ACHN (cell line): ENCODE measurements around the gene CNTNAP2.
"Not testable (repeated sequence)": the region's sequence is repeated elsewhere in the genome, so short reads cannot be mapped to it uniquely, and the experiment has no call there.

Experiments
- DNase-seq: peaks from one replicate; pipeline ENCODE4 v3.0.0-alpha.2; 2015
- in situ Hi-C: cut with HindIII; loops from 2 replicates; pipeline ENCODE4 v1.10.0; 2017; ENCODE audit warnings: low sequenced_read_pairs, low pct_ligation_motif_present, low pct_unique_long_range_greater_than_20kb

Gene CNTNAP2

DNA sequence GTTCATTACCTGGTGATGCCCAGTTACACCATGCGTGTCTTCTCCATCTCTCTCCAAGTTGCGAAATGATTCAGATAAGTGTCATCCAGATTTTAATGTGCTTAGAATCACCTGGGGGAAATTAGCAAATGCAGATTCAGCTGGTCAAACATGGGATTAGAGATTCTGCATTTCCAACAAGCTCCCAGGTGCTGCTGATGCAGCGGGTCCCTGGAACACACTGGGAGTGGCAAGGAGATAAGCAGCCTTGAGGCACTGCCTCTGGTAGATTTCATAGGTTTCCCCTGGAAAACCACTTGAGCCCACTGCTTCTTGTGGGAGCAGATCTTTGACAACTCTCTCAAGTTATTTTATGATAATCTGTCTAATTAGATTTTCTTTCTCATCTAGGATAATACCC, 2278.0 kb downstream of the CNTNAP2 start:
- in situ Hi-C loops = no loop called here
- DNase-seq = no peak

GRCh38 chr7:148395352-148395811, 2278.8 kb downstream of the CNTNAP2 start:
- in situ Hi-C loops = no loop called here
- no peak for DNase-seq

DNA sequence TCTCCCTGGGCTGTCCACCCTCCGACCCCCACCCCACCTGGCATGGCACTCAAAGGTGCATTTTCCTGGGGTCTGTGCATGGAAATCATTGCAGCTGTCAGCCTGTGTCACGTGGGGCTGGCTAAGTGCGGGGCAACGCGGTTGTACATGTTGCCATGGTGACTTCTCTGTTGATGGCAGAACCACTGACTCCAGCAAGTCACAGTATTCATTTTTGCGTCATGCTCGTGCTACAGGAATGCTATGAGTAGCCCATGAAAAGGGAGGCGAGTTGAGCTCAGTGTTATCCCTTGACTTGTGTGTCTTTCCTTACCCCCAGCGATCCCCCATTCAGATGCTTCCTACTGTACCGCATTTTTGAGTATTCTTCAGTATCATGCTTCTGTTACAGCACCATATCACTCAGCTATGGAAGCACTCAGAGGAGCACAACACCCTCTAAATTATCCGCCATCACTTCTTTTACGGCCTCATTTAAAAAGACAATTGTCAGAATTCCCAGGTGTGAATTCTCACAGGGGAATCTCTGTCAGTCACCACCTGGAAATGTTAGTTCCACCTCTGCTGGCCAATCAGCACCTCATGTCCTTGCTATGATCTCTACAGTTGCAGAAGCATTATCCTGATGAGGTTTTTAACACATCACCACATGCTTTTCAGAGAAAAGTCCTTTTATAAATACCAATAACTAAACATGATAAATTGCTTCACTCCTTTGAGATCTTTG, 2279.6 kb downstream of the CNTNAP2 start:
- in situ Hi-C loops = no loop called here
- DNase-seq = no peak

- no peak for DNase-seq
- in situ Hi-C loops = no loop called here
Observed at GRCh38 chr7:148397056-148397455, 2280.5 kb downstream of the CNTNAP2 start.

DNA sequence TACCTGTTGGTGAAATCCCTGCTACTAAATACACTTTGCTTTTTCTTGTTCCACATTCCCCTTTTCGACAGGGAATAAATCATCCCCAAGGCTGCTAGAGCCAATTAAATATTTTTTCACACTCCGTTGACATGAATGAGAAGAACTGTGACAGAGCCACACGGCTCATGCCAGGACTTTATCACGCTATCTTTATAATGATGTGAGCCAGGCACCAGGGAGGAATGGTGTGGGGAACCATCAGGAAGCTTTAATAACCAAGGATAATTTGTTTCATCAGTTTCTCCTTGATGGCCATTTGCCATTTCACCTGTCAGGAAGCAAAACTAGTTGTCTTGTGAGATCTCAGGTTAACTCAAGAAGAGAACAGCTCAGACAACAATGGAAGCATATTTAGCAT, 2280.9 kb downstream of the CNTNAP2 start:
- in situ Hi-C loops = no loop called here

DNA sequence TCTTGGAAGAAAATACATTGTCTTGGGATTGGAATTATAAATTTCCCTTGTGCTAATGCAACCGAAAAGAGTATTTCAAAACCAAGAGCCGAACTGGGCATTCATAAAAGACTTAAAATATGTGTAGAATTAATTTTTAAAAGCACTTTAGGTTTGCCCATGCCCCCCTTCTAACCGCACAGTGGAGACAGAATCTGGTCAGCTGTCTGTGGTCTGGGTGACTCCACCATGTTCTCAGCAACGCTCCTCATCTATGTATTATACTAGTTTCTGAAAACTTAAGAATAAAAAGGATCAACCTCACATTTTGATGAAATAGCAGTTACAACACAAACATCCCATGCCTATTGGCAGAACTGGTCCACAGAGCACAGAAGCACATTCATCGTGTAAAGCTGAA, 2281.4 kb downstream of the CNTNAP2 start:
- DNase-seq = no peak
- in situ Hi-C loops = no loop called here

More for the DNA sequence above, 2280.9 kb downstream of the CNTNAP2 start:
- no peak for DNase-seq

GRCh38 chr7:148398844-148399365, 2282.3 kb downstream of the CNTNAP2 start:
- in situ Hi-C loops = no loop called here
- DNase-seq = no peak

DNA sequence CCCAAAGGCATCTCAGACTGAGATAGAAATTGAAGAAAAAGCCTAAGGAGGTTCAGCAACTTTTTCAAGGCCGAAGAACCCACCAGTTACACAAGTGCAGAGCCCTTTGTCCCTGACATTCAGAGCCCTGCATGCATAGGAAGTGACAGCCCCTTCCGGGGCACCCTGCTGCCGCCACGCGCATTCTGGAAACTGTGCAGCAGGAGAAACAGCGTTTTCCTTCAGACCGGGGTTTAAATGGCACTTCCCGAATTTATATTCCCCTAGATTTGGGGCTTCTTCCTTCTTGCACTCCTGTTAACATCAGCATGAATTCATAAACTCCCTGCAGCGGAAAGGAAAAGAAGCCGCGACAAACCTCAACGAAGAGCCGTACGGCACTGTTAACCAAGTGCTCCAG, 2283.5 kb downstream of the CNTNAP2 start:
- DNase-seq = no peak
- in situ Hi-C loops = no loop called here

DNA sequence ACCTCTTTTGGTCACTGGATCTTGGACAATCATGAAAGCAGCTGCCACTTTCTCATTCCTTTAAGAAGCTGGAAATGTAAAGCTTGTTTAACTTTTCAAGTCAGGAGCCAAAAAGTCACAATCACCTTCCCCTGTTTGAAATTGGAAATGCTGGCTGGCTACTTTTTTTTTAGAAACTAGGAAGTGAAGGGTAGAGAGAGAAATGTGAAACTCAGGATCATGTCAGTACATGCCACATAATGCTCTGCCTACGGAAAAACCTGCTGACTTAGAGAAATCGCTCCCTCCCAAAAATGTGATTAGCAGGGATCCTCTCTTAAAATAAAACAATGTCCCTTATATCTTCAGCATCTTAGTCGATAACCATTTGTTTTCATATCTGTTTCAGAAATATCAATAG, 2285.6 kb downstream of the CNTNAP2 start:
- DNase-seq = no peak
- in situ Hi-C loops = no loop called here

- in situ Hi-C loops = no loop called here
- DNase-seq = no peak
Observed at GRCh38 chr7:148403466-148403993, 2286.9 kb downstream of the CNTNAP2 start.

- DNase-seq = no peak
- in situ Hi-C loops = no loop called here
Observed at GRCh38 chr7:148408307-148408706, 2291.7 kb downstream of the CNTNAP2 start.

GRCh38 chr7:148410905-148411304, 2294.3 kb downstream of the CNTNAP2 start:
- no peak for DNase-seq

GRCh38 chr7:148412691-148413090, 2296.1 kb downstream of the CNTNAP2 start:
- no peak for DNase-seq
- in situ Hi-C loops = no loop called here

More at GRCh38 chr7:148410905-148411304, 2294.3 kb downstream of the CNTNAP2 start:
- in situ Hi-C loops = no loop called here

DNA sequence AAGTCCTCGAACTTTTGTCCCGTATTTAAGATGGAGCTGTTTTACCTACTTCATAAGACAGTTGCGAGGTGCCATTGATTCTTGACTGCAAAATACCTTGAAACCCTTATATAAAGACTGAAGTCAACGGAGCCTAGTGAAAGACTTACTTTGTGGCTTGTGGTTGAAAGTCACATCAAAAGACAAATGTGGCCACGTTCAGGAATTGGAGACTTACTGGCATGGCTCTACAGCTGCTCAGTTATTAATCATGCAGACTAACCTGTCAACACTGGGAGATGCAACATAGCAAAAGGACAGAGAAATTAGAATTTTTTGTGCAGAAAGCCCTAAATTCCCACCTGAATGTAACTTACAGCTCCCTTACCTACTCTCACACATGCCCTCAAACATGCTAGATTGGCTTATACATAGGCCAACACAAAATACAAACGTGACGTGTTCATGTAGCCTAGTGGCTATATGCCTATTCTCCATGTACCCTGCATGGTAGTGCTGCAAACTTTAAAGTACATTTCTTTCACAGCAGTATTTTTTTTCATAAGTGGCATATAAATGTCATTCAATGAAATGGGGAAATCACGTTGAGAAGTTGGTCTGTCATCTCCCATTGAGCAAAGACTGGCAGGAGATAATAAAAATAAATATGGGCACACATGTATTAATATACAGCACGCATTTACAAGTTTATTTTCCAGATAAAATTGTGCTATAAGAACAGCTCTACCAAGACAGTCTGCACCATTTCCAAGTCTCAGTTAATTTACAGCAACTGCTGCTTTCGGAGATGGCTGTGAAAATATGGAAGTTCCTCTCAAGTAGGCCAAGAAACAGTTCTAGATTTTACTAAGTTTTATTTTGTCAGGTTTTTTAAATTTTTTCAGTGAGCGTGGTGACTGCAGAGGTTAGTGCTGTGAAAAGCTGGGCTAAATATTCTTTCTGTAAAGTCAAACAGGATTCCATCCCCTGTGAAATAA, 2303.5 kb downstream of the CNTNAP2 start:
- in situ Hi-C loops = no loop called here

GRCh38 chr7:148422030-148422429, 2305.4 kb downstream of the CNTNAP2 start:
- DNase-seq = no peak
- in situ Hi-C loops = no loop called here

More for the DNA sequence above, 2303.5 kb downstream of the CNTNAP2 start:
- no peak for DNase-seq

- DNase-seq, in situ Hi-C loops: not testable (repeated sequence)
Observed at GRCh38 chr7:148426393-148426792, 2309.8 kb downstream of the CNTNAP2 start.

DNA sequence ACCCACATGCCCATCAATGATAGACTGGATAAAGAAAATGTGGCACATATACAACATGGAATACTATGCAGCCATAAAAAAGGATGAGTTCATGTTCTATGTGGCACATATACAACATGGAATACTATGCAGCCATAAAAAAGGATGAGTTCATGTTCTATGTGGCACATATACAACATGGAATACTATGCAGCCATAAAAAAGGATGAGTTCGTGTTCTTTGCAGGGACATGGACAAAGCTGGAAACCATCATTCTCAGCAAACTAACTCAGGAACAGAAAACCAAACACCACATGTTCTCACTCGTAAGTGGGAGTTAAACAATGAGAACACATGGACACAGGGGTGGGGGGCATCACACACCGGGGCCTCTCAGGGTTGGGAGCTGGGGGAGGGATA, 2314.1 kb downstream of the CNTNAP2 start:
- DNase-seq, in situ Hi-C loops: not testable (repeated sequence)

DNA sequence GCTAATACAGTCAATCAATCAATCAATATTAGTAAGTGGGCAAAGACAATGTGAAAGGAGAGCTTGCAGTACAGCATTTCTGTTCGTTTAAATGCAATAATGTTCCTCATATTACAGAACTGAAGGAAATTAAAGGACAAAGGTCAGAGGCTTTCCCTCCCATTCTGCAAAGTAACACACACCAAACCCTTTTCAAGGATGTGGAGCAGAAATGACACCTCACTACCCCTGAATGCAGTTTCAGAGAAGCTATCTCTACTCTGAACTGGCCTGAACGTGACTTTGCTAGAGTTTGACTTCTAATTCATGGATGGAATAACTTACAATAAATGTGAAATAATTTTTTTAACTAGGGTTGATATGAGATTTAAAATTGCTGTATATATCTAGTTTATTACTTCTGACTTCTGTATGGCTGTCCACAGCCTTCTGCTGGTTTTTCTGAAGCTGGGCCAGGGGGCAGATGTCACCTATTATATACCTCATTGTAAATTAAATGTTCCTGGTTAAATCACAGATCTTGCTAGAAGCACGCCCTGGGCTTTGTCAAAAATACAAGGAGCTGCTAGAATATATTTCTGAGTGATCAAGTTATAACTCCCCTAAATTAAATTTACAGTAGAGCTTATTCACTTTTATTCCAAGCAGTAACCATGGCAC, 2317.1 kb downstream of the CNTNAP2 start:
- DNase-seq = no peak
- in situ Hi-C loops = no loop called here
